GM12874 (cell line): ENCODE measurements around the gene PDCD7.

Experiments used
- CTCF ChIP-seq: IDR thresholded peaks from 2 replicates; pipeline ENCODE4 v1.5.1; 2011; ENCODE audit warnings: low read depth, mild to moderate bottlenecking, control low read depth, low read length, moderate library complexity; ENCODE audit not compliant: insufficient read depth

Gene PDCD7

GRCh38 chr15:65106011-65106590 is 27.5 kb downstream of the PDCD7 start:
- no peak for TF ChIP-seq CTCF

DNA sequence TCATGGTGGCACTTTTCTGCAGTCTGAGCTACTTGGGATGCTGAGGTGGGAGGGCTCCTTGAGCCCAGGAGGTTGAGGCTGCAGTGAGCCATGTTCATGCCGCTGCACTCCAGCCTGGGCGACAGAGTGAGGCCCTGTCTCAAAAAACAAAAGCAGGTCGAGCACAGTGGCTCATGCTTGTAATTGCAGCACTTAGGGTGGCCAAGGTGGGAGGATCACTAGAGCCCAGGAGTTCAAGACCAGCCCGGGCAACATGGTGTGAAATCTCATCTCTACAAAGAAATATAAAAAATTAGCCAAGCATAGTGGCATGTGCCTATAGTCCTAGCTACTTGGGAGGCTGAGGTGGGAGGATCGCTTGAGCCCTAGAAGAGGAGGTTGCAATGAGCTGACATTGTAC is 28.6 kb downstream of the PDCD7 start:
- no peak for TF ChIP-seq CTCF

DNA sequence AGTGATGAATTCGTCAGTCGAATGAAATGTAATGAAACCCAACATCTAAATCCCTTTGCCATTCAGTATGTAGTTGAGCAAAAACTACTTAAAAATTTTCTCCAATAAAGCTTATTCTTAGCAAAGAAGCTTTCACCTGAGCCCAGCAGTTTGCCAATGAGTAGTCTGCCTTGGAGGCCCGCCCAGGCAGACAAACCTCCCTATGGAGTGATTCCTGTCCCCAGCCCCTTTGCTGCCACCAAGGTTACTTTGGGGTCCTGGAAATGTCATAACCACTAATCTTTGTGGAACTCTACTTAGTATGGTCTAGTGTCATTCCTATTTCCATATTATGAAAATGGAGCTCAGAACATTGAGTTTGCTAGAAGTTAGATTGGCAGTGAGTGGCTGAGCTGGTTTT is 30.7 kb downstream of the PDCD7 start:
- no peak for TF ChIP-seq CTCF

GRCh38 chr15:65101891-65102708 is 31.5 kb downstream of the PDCD7 start:
- no peak for TF ChIP-seq CTCF

- peak; percentile 74 for TF ChIP-seq CTCF
Observed at GRCh38 chr15:65101411-65101890, 32.2 kb downstream of the PDCD7 start.

GRCh38 chr15:65100442-65100841 is 33.2 kb downstream of the PDCD7 start:
- no peak for TF ChIP-seq CTCF

DNA sequence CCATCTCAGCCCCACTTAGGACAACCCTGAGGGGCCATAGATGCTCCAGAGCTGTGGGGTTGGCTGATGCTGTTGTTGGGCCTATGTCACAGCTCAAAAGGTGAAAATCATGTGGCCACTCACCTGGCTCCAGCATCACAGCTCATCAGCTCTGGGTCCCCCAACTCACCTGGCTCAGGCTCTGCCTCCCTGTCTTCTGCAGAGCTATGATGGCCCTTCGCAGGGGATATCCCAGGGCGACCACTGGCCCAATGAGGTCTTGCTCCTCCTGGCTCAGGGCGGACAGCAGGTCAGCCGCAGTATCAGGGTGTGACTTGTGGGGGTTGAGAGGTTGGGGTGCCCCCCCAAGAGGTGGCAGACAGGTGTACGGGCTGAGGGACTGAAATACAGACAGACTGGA is 34.3 kb downstream of the PDCD7 start:
- TF ChIP-seq CTCF = no peak
